Peyer's patch (tissue), 4 donors: Measurements from ENCODE around the gene VRK2. TPM values are rescaled to one million over a fixed set of nuclear protein-coding genes. Genes with fewer than 3 reads are reported as not detected.

ENCODE experiments used
- DNase-seq, 3 donors: peaks; one replicate each; pipeline ENCODE4 v3.0.0-alpha.2; 2017 to 2019
- H3K27ac ChIP-seq, 4 donors: fragments of 200-600 bp; sonication (generic); one replicate each; pipeline ENCODE4 v1.5.1; 2016 to 2019
- H3K27me3 ChIP-seq, 2 donors: fragments of 200-600 bp; sonication (generic); one replicate each; pipeline ENCODE4 v1.5.1; 2019
- H3K36me3 ChIP-seq, 3 donors: fragments of 200-600 bp; sonication (generic); one replicate each; pipeline ENCODE4 v1.5.1; 2016 to 2019
- H3K4me1 ChIP-seq, 4 donors: fragments of 200-600 bp; sonication (generic); one replicate each; pipeline ENCODE4 v1.5.1; 2016 to 2019
- H3K4me3 ChIP-seq, 4 donors: fragments of 200-600 bp; sonication (generic); 1 replicate in 3 of 4; 2 replicates in 1 of 4; pipeline ENCODE4 v1.5.1; 2016 to 2019; ENCODE audit warnings: mild to moderate bottlenecking in 1 of 4
- H3K9me3 ChIP-seq, 4 donors: fragments of 200-600 bp; sonication (generic); one replicate each; pipeline ENCODE4 v1.5.1; 2016 to 2019; ENCODE audit warnings: mild to moderate bottlenecking in 1 of 4
- POLR2A ChIP-seq, 2 donors: fragments of 450-650 bp; IDR thresholded peaks; one replicate each; pipeline ENCODE4 v1.5.1; 2017; ENCODE audit warnings: antibody characterized with exemption in 2 of 2, mild to moderate bottlenecking in 2 of 2, moderate library complexity in 2 of 2
- total RNA-seq, 4 donors: library from RNA; depleted of rRNA; stranded (reverse); fragments of >200 nt; gene quantifications; one replicate each; pipeline ENCODE4 v1.1.0, GENCODE V29; 2016
- TF ChIP-seq, protein P1 (sequence below), 6 experiments: fragments of 450-650 bp in 4 of 6; fragments of 200-600 bp in 2 of 6; sonication (generic) in 1 of 6; IDR thresholded peaks; one replicate each; pipeline ENCODE4 v1.5.1; 2017 to 2019; ENCODE audit warnings: antibody characterized with exemption in 6 of 6, mild to moderate bottlenecking in 3 of 6, moderate library complexity in 1 of 6

The VRK2 gene
- total RNA-seq, 4 donors from 2014 or later: 5.7 to 17.3 (median 10.6) TPM

DNA sequence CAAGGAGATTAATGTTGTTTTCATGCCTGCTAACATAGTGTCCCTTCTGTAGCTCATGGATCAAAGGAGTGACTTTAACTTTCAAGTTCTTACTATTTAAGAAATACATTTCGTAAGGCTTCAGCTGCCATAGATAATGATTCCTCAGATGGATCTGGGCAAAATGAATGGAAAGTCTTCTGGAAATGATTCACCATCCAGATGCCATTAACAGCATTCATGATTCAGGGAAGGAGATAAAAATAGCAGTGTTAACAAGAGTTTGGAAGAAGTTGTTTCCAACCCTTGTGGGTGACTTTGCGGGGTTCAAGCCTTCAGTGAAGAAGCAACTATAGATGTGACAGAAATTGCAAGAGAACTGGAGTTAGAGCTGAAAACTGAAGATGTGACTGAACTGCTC is 17.0 kb downstream of the VRK2 start:
- DNase-seq: no peak
- Histone ChIP-seq H3K9me3 (no peaks in the 10 kb centered on the region), H3K27me3 (no peaks in the 10 kb centered on the region), H3K36me3 (no peaks in the 10 kb centered on the region), H3K4me1 (no peaks in the 10 kb centered on the region), H3K4me3 (no peak overlapping the region), H3K27ac (no peak overlapping the region)
- TF ChIP-seq, protein P1, sequence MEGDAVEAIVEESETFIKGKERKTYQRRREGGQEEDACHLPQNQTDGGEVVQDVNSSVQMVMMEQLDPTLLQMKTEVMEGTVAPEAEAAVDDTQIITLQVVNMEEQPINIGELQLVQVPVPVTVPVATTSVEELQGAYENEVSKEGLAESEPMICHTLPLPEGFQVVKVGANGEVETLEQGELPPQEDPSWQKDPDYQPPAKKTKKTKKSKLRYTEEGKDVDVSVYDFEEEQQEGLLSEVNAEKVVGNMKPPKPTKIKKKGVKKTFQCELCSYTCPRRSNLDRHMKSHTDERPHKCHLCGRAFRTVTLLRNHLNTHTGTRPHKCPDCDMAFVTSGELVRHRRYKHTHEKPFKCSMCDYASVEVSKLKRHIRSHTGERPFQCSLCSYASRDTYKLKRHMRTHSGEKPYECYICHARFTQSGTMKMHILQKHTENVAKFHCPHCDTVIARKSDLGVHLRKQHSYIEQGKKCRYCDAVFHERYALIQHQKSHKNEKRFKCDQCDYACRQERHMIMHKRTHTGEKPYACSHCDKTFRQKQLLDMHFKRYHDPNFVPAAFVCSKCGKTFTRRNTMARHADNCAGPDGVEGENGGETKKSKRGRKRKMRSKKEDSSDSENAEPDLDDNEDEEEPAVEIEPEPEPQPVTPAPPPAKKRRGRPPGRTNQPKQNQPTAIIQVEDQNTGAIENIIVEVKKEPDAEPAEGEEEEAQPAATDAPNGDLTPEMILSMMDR (IDR thresholded peaks at IDR 0.05): no peak
- TF ChIP-seq POLR2A (IDR thresholded peaks at IDR 0.05): no peak

DNA sequence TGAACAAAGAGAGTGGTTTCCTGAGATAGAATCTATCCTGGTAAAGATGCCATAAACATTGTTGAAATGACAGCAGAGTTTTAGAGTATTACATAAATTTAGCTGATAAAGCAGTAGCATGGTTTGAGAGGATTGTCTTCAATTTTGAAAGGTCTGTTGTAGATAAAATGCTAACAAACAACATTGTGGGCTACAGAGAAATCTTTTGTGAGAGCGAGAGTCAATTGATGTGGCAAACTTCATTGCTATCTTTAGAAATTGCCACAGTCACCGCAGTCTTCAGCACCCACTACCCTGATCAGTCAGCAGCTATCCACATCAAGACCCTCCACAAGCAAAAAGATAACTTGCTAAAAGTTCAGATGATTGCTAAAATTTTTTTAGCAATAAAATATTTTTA is 17.5 kb downstream of the VRK2 start:
- DNase-seq: no peak
- Histone ChIP-seq H3K27ac (no peak overlapping the region), H3K27me3 (no peaks in the 10 kb centered on the region), H3K4me1 (no peaks in the 10 kb centered on the region), H3K9me3 (no peaks in the 10 kb centered on the region), H3K4me3 (no peak overlapping the region), H3K36me3 (no peaks in the 10 kb centered on the region)
- TF ChIP-seq, protein P1 (IDR thresholded peaks at IDR 0.05): no peak
- TF ChIP-seq POLR2A (IDR thresholded peaks at IDR 0.05): no peak

DNA sequence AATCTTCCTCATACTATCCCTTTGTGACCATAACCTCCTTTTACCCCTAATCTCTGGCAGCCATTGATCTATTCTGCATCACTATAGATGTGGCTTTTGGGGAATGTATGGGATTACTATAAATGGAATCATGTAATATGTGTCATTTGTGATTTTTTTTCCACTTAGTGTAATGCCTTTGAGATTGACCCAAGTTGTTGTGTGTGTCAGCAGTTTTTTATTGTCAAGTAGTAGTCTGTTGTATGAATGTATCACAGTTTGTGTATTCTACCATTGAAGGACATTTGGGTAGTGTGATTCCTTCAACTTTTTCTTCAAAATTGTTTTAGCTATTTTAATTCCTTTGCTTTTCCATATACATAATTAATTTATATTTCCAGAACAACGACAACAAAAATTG is 18.6 kb downstream of the VRK2 start:
- Histone ChIP-seq H3K36me3 (no peaks in the 10 kb centered on the region), H3K27ac (no peak overlapping the region), H3K9me3 (no peaks in the 10 kb centered on the region), H3K4me3 (no peak overlapping the region), H3K27me3 (no peaks in the 10 kb centered on the region), H3K4me1 (no peaks in the 10 kb centered on the region)
- TF ChIP-seq, protein P1 (IDR thresholded peaks at IDR 0.05): no peak
- TF ChIP-seq POLR2A (IDR thresholded peaks at IDR 0.05): no peak
- DNase-seq: no peak

DNA sequence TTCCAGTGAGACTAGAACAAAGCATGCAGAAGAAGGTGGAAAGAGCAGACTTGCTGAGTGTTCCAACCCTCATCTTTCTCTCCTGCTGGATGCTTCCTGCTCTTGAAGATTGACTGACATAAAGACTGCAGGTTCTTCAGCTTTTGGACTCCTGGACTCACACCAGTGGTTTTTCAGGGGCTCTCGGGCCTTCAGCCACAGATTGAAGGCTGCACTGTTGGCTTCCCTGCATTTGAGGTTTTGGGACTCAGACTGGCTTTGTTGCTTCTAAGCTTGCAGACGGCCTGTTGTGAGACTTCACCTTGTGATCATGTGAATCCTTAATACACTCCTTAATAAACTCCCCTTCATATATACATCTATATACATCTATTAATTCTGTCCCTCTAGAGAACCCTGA is 20.4 kb downstream of the VRK2 start:
- Histone ChIP-seq H3K4me3 (no peak overlapping the region), H3K36me3 (no peaks in the 10 kb centered on the region), H3K27me3 (no peaks in the 10 kb centered on the region), H3K4me1 (no peaks in the 10 kb centered on the region), H3K9me3 (no peaks in the 10 kb centered on the region), H3K27ac (no peak overlapping the region)
- TF ChIP-seq, protein P1 (IDR thresholded peaks at IDR 0.05): no peak
- no peak for TF ChIP-seq POLR2A (IDR thresholded peaks at IDR 0.05)
- no peak for DNase-seq

DNA sequence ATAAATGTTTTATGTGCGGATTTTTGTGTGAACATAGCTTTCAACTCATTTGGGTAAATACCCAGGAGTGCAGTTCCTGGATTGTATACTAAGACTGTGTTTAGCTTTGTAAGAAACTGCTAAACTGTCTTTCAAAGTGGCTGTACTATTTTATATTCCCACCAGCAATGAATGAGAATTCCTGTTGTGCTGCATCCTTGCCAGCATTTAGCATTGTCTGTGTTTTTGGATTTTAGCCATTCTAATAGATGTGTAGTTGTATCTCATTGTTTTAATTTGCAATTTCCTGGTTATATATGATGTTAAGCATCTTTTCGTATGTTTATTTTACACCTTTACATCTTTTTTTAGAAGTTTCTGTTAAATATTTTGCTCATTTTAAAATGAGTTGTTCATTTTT is 24.2 kb downstream of the VRK2 start:
- no peaks in the 10 kb centered on the region for H3K27me3 ChIP-seq
- TF ChIP-seq, protein P1 (IDR thresholded peaks at IDR 0.05): no peak
- TF ChIP-seq POLR2A (IDR thresholded peaks at IDR 0.05): no peak
- DNase-seq: no peak

DNA sequence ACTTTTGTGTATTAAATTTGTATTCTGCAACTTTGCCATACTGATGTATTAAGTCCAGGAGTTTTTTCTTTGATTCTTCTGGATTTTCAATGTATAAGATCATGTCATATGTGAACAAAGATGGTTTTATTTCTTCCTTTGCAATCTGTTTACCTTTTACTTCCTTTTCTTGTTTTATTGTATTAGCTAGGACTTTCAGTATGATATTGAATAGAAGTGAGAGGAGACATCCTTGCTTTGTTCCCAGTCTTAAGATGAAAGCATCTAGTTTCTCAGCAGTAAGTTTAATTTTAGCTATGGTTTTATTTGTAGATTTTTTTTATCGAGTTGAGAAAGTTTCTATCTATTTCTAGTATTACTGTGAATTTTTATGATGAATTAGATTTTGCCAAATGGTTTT is 25.5 kb downstream of the VRK2 start:
- Histone ChIP-seq H3K27ac (no peak overlapping the region), H3K4me1 (no peaks in the 10 kb centered on the region), H3K4me3 (no peak overlapping the region), H3K9me3 (no peaks in the 10 kb centered on the region), H3K36me3 (no peaks in the 10 kb centered on the region), H3K27me3 (no peaks in the 10 kb centered on the region)
- TF ChIP-seq POLR2A (IDR thresholded peaks at IDR 0.05): no peak
- TF ChIP-seq, protein P1 (IDR thresholded peaks at IDR 0.05): no peak
- DNase-seq: no peak

More for the DNA sequence above, 24.2 kb downstream of the VRK2 start:
- Histone ChIP-seq H3K27ac (no peak overlapping the region), H3K36me3 (no peaks in the 10 kb centered on the region), H3K4me3 (no peak overlapping the region), H3K4me1 (no peaks in the 10 kb centered on the region), H3K9me3 (no peaks in the 10 kb centered on the region)
